Progenitor cell of endocrine pancreas (in vitro differentiated cells): ENCODE measurements around the gene RPS19BP1. TPM values are rescaled to one million over a fixed set of nuclear protein-coding genes. Genes with fewer than 3 reads are reported as not detected.

Source experiments
- DNase-seq: peaks from one replicate; pipeline ENCODE4 v3.0.0; 2021; ENCODE audit warnings: low spot score; ENCODE audit not compliant: unreplicated experiment
- H3K27ac Mint-ChIP-seq: 2 replicates; pipeline ENCODE4 v1.8.0; 2021; ENCODE audit warnings: mild to moderate bottlenecking, moderate library complexity, mixed read lengths
- H3K27me3 Mint-ChIP-seq: 2 replicates; pipeline ENCODE4 v1.8.0; 2021; ENCODE audit warnings: mixed read lengths
- H3K36me3 Mint-ChIP-seq: 2 replicates; pipeline ENCODE4 v1.8.0; 2022; ENCODE audit warnings: mixed read lengths; ENCODE audit not compliant: insufficient read depth
- H3K4me1 Mint-ChIP-seq: 2 replicates; pipeline ENCODE4 v1.8.0; 2021; ENCODE audit warnings: low read depth, mixed read lengths
- H3K4me3 Mint-ChIP-seq: 2 replicates; pipeline ENCODE4 v1.8.0; 2021; ENCODE audit warnings: low read depth, mild to moderate bottlenecking, moderate library complexity, mixed read lengths
- H3K9me3 Mint-ChIP-seq: 2 replicates; pipeline ENCODE4 v1.8.0; 2021; ENCODE audit warnings: low read depth, mixed read lengths
- total RNA-seq: library from RNA; stranded (reverse); gene quantifications from 2 replicates; pipeline ENCODE4 v1.2.1, GENCODE V29; 2021
- TF ChIP-seq, protein P1 (sequence below): fragments of 200-600 bp; sonication (generic); IDR thresholded peaks from one replicate; pipeline ENCODE4 v1.5.0; 2021; ENCODE audit warnings: antibody characterized with exemption, mild to moderate bottlenecking; ENCODE audit not compliant: unreplicated experiment

The RPS19BP1 gene
- total RNA-seq, 1 donor from 2014 or later, result 48.2 TPM

DNA sequence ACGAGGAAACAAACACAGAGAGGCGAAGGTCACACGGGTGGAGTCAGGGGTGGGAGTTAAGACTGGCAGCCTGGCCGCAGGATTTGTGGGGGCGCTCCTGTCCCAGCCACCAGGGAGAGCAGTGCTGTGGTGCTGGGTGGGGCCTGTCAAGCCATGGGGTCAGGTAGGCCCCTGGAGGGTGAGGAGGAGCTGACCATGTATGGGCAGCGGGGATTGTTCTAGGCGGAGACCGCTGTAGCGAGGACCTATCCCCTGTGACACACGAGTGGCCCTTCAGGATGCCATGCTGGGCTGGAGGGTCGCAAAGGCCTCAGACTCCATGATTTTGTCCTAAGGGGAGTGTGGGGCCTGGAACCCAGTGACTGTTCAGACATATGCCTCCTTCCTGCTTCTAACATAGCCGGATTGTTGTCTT, 1.6 kb upstream of the RPS19BP1 start:
- Mint-ChIP-seq H3K9me3 (no peaks in the 10 kb centered on the region), H3K4me3 (no peak overlapping the region), H3K36me3 (peaks cover 5% of the 10 kb centered on the region), H3K27ac (no peak overlapping the region), H3K27me3 (no peaks in the 10 kb centered on the region), H3K4me1 (peaks cover 23% of the 10 kb centered on the region)
- TF ChIP-seq, protein P1, sequence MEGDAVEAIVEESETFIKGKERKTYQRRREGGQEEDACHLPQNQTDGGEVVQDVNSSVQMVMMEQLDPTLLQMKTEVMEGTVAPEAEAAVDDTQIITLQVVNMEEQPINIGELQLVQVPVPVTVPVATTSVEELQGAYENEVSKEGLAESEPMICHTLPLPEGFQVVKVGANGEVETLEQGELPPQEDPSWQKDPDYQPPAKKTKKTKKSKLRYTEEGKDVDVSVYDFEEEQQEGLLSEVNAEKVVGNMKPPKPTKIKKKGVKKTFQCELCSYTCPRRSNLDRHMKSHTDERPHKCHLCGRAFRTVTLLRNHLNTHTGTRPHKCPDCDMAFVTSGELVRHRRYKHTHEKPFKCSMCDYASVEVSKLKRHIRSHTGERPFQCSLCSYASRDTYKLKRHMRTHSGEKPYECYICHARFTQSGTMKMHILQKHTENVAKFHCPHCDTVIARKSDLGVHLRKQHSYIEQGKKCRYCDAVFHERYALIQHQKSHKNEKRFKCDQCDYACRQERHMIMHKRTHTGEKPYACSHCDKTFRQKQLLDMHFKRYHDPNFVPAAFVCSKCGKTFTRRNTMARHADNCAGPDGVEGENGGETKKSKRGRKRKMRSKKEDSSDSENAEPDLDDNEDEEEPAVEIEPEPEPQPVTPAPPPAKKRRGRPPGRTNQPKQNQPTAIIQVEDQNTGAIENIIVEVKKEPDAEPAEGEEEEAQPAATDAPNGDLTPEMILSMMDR, result no peak
- no peak for DNase-seq

DNA sequence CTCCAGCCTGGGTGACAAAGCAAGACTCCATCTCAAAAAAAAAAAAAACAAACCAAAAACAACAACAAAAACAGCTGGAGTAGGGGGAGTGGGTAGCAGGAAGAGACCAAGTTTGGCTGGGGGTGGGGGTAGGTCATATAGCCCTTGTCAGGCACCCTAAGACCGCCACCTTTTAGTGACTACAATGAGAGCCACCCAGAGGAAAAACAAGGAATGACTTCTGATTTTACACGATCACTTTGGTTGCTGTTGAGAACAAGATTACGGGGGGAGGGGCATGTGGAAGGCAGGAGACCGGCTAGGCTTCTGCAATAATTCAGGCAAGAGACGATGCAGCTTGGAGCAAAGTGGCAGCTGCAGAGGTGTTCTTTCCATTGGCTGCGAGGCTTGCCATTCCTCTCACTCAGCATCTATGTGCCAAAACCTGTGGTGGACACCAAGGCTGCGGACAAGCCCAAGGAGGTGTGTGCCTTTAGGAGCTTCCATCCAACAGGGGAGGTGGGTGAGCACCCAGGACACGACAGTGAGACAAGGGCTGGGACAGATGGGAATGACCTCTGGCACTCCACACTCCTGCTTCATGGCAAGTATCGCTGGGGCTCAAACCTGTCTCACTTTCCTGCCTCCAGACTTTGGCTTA, 1.7 kb downstream of the RPS19BP1 start:
- DNase-seq, result no peak
- TF ChIP-seq, protein P1, result peak; percentile 31
- H3K4me1 Mint-ChIP-seq, result peaks cover 38% of the 10 kb centered on the region
- no peaks in the 10 kb centered on the region for H3K27me3 Mint-ChIP-seq
- peak overlapping the region; percentile 81 for H3K27ac Mint-ChIP-seq
- H3K4me3 Mint-ChIP-seq, result peak overlapping the region; percentile 93
- peaks cover 6% of the 10 kb centered on the region for H3K36me3 Mint-ChIP-seq
- no peaks in the 10 kb centered on the region for H3K9me3 Mint-ChIP-seq

DNA sequence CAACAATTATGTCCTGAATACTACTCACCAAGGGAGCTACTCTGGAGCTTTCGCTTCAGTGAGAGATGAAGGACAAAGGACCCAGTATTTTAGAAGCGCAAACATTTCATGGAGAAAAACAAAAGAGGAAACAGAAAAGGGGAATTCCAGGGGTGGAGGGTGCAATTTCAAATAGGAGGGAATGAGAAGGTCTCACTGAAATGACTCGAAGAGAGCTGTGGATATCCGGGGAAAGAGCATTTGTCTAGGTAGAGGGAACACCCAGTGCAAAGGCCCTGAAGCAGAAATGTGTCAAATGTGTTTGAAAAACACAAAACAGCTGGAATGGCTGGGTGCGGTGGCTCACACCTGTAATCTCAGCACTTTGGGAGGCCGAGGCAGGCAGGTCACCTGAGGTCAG, 2.4 kb downstream of the RPS19BP1 start:
- TF ChIP-seq, protein P1, result no peak
- H3K4me3 Mint-ChIP-seq, result peak overlapping the region; percentile 37
- H3K4me1 Mint-ChIP-seq, result peaks cover 40% of the 10 kb centered on the region
- H3K36me3 Mint-ChIP-seq, result peaks cover 10% of the 10 kb centered on the region
- no peaks in the 10 kb centered on the region for H3K27me3 Mint-ChIP-seq
- no peak for DNase-seq
- no peaks in the 10 kb centered on the region for H3K9me3 Mint-ChIP-seq
- H3K27ac Mint-ChIP-seq, result peak overlapping the region; percentile 85

DNA sequence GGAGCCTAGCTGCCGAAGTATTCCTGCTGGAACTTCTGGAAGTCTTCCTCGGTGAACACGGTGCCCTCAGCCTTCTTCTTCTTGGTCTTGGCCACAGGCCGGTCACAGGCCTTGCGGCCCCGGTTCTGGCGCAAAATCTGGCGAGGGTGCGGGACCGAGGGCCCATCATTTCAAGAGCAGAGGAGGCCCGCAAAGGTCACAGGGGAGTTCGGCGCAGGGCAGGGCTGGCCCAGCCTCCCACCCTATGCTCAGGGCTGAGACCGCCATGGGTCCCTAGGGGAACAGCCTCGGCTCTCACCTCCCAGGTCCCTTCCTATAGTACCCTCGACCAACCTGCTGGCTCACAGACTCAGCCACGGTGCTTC, 3.1 kb downstream of the RPS19BP1 start:
- no peaks in the 10 kb centered on the region for H3K9me3 Mint-ChIP-seq
- H3K27ac Mint-ChIP-seq, result peak overlapping the region; percentile 82
- no peaks in the 10 kb centered on the region for H3K27me3 Mint-ChIP-seq
- peaks cover 15% of the 10 kb centered on the region for H3K36me3 Mint-ChIP-seq
- TF ChIP-seq, protein P1, result no peak
- peaks cover 43% of the 10 kb centered on the region for H3K4me1 Mint-ChIP-seq
- H3K4me3 Mint-ChIP-seq, result no peak overlapping the region
- no peak for DNase-seq

DNA sequence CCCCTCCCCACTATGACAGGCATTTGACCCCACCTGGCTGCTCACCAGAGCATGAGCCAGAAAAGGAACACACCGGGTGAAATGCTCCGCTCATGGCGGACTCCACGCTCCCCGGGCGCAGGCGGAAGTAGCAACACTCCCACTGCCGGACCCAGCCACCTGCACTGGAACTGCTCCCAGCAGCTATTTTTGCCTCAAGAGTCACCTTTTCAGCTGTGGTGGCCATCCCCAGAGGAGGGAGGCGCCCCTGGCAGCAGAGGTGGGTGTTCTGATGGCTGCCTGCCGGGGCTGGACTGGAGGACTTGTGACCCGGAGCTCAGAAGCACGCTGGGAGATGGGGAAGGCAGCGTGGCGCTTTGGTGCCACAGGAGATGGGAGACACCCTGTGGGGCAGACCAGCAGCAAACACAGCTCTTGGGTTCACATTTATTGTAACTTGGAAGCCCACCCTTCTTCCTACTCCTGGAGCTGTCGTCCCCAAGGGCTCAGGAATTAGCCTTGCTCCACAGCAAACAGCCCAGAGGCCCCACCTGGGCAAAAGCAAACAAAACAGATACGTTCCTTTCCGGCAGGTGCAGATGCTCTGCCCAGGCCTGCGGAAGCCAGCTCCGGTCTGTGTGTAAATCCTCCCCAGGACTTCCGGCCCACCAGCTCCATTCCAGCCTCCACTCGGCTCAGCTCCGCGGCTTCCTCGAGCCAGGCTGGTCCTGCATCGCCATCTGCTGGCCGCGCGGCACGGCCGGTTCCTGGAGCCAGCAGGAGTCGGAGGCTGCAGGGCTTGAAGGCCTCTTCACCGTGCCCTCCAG, 3.7 kb downstream of the RPS19BP1 start:
- Mint-ChIP-seq H3K4me3 (peak overlapping the region; percentile 47), H3K27ac (peak overlapping the region; percentile 82), H3K9me3 (no peaks in the 10 kb centered on the region), H3K27me3 (no peaks in the 10 kb centered on the region), H3K4me1 (peaks cover 43% of the 10 kb centered on the region), H3K36me3 (peaks cover 19% of the 10 kb centered on the region)
- peak; percentile 88 for DNase-seq
- TF ChIP-seq, protein P1, result peak; percentile 98
